H1 (cell line): Measurements from ENCODE around the gene LMNTD2. TPM values are rescaled to one million over a fixed set of nuclear protein-coding genes. Genes with fewer than 3 reads are reported as not detected.

Experiments used
- CTCF ChIA-PET: fragments of 300-600 bp; sonication (Branson Sonifier 250); formaldehyde crosslinking; loops from one replicate; lab custom pipeline; 2021; ENCODE audit not compliant: partially characterized antibody; lab: Charles Lee
- POLR2A ChIA-PET: fragments of 300-600 bp; sonication (Branson Sonifier 250); formaldehyde crosslinking; loops from one replicate; lab custom pipeline; 2021; ENCODE audit warnings: inconsistent platforms; ENCODE audit not compliant: partially characterized antibody; lab: Charles Lee
- DNase-seq, 2 experiments: peaks; one replicate each; pipeline versions ENCODE4 v3.0.0 to v3.0.0-alpha.2; 2010 to 2022; ENCODE audit warnings: low spot score in 2 of 2, low read depth in 1 of 2, mixed read lengths in 1 of 2
- FAIRE-seq: peaks from 2 replicates; lab custom pipeline; 2011; peaks lifted over from hg19 to GRCh38; lab: Jason Lieb, UNC
- H2AFZ ChIP-seq: 2 replicates; pipeline ENCODE4 v1.8.1; 2012; ENCODE audit warnings: low read length, inconsistent platforms
- H2AK5ac ChIP-seq: 2 replicates; pipeline ENCODE4 v1.6.1; 2013; ENCODE audit warnings: low read depth, low read length
- H2BK120ac ChIP-seq: replicated peaks from 2 replicates; pipeline ENCODE3; 2013; ENCODE audit warnings: low read depth, low read length, inconsistent platforms
- H2BK12ac ChIP-seq: 2 replicates; pipeline ENCODE4 v1.6.1; 2013; ENCODE audit warnings: low read depth, low read length
- H2BK15ac ChIP-seq: 2 replicates; pipeline ENCODE4 v1.6.1; 2013; ENCODE audit warnings: low read length
- H2BK20ac ChIP-seq: 2 replicates; pipeline ENCODE4 v1.6.1; 2013; ENCODE audit warnings: low read length
- H2BK5ac ChIP-seq: 2 replicates; pipeline ENCODE4 v1.6.1; 2013; ENCODE audit warnings: low read depth, low read length
- H3K14ac ChIP-seq: 2 replicates; pipeline ENCODE4 v1.6.1; 2013; ENCODE audit warnings: inconsistent platforms; ENCODE audit not compliant: insufficient read length
- H3K18ac ChIP-seq: 2 replicates; pipeline ENCODE4 v1.6.1; 2013; ENCODE audit warnings: low read length; ENCODE audit errors: extremely low read depth
- H3K23ac ChIP-seq: 2 replicates; pipeline ENCODE4 v1.6.1; 2013; ENCODE audit warnings: inconsistent platforms; ENCODE audit not compliant: insufficient read length
- H3K23me2 ChIP-seq: 2 replicates; pipeline ENCODE4 v1.6.1; 2013; ENCODE audit warnings: low read depth, low read length
- H3K27ac ChIP-seq: 2 replicates; pipeline ENCODE4 v1.6.1; 2011; ENCODE audit warnings: low read depth, low read length, inconsistent platforms
- H3K27me3 ChIP-seq, 4 experiments: replicated peaks in 1 of 4; 1 replicate in 1 of 4; 2 replicates in 3 of 4; pipeline versions ENCODE4 v1.6.1 to v1.8.1; 2011 to 2013; ENCODE audit warnings: low read length in 3 of 4, mild to moderate bottlenecking in 3 of 4, inconsistent platforms in 2 of 4, mixed read lengths in 2 of 4, moderate library complexity in 1 of 4; ENCODE audit not compliant: control insufficient read depth in 3 of 4, insufficient read depth in 3 of 4; ENCODE audit errors: extremely low read depth in 1 of 4
- H3K36me3 ChIP-seq, 4 experiments: 2 replicates each; pipeline versions ENCODE4 v1.6.1 to v1.8.1; 2011 to 2013; ENCODE audit warnings: mild to moderate bottlenecking in 4 of 4, low read length in 3 of 4, moderate library complexity in 2 of 4, control low read depth in 1 of 4, inconsistent platforms in 1 of 4; ENCODE audit not compliant: insufficient read depth in 4 of 4, control insufficient read depth in 2 of 4
- H3K4ac ChIP-seq: replicated peaks from 2 replicates; pipeline ENCODE3; 2013; ENCODE audit warnings: low read length, low read depth, mixed read lengths, inconsistent platforms; ENCODE audit not compliant: insufficient read length
- H3K4me1 ChIP-seq, 4 experiments: replicated peaks in 1 of 4; 1 replicate in 1 of 4; 2 replicates in 3 of 4; pipeline versions ENCODE4 v1.6.1 to v1.8.1; 2011 to 2013; ENCODE audit warnings: low read length in 3 of 4, inconsistent platforms in 2 of 4, mixed read lengths in 1 of 4; ENCODE audit not compliant: insufficient read depth in 4 of 4, control insufficient read depth in 3 of 4
- H3K4me2 ChIP-seq, 2 experiments: 2 replicates each; pipeline versions ENCODE4 v1.6.1 to v1.8.1; 2011 to 2013; ENCODE audit warnings: low read depth in 2 of 2, low read length in 2 of 2, control low read depth in 1 of 2, inconsistent platforms in 1 of 2, mild to moderate bottlenecking in 1 of 2; ENCODE audit not compliant: insufficient read depth in 1 of 2
- H3K4me3 ChIP-seq, 4 experiments: fragments of 200-600, 300-600 bp in 1 of 4; sonication (generic), shearing (Covaris generic), sonication (Bioruptor Twin) in 1 of 4; 2 replicates each; pipeline versions ENCODE4 v1.5.1 to v1.8.1; 2011 to 2016; ENCODE audit warnings: low read length in 4 of 4, low read depth in 3 of 4, control low read depth in 2 of 4, inconsistent platforms in 2 of 4, mild to moderate bottlenecking in 2 of 4, mixed read lengths in 1 of 4, moderate library complexity in 1 of 4; ENCODE audit not compliant: insufficient read depth in 2 of 4; ENCODE audit errors: extremely low read depth in 1 of 4
- H3K56ac ChIP-seq: replicated peaks from 2 replicates; pipeline ENCODE3; 2013; ENCODE audit warnings: low read depth, mild to moderate bottlenecking, mixed read lengths, low read length, inconsistent platforms; ENCODE audit not compliant: insufficient read length
- H3K79me1 ChIP-seq: 2 replicates; pipeline ENCODE4 v1.6.1; 2013; ENCODE audit warnings: low read depth, low read length, control low read depth
- H3K79me2 ChIP-seq, 2 experiments: 2 replicates each; pipeline versions ENCODE4 v1.6.1 to v1.8.1; 2012 to 2013; ENCODE audit warnings: low read length in 2 of 2, mild to moderate bottlenecking in 2 of 2, inconsistent platforms in 1 of 2; ENCODE audit not compliant: insufficient read depth in 2 of 2, control insufficient read depth in 1 of 2
- H3K9ac ChIP-seq, 4 experiments: replicated peaks in 1 of 4; 1 replicate in 1 of 4; 2 replicates in 3 of 4; pipeline versions ENCODE4 v1.6.1 to v1.8.1; 2011 to 2013; ENCODE audit warnings: low read depth in 3 of 4, low read length in 3 of 4, control low read depth in 2 of 4, mild to moderate bottlenecking in 2 of 4, moderate library complexity in 2 of 4, inconsistent platforms in 1 of 4; ENCODE audit errors: extremely low read depth in 1 of 4
- H3K9me3 ChIP-seq, 2 experiments: 2 replicates each; pipeline versions ENCODE4 v1.6.1 to v1.8.1; 2012 to 2013; ENCODE audit warnings: mild to moderate bottlenecking in 2 of 2, moderate library complexity in 2 of 2, control low read depth in 1 of 2, inconsistent platforms in 1 of 2, low read depth in 1 of 2, low read length in 1 of 2, mixed read lengths in 1 of 2; ENCODE audit not compliant: insufficient read depth in 2 of 2
- H4K20me1 ChIP-seq, 2 experiments: replicated peaks in 1 of 2; 2 replicates each; pipeline versions ENCODE3 to v1.8.1; 2011 to 2013; ENCODE audit warnings: inconsistent platforms in 2 of 2, low read length in 2 of 2, mild to moderate bottlenecking in 1 of 2; ENCODE audit not compliant: insufficient read depth in 2 of 2, control insufficient read depth in 1 of 2
- H4K5ac ChIP-seq: 2 replicates; pipeline ENCODE4 v1.6.1; 2013; ENCODE audit warnings: low read length, low read depth, mixed read lengths, inconsistent platforms; ENCODE audit not compliant: insufficient read length
- H4K8ac ChIP-seq: 2 replicates; pipeline ENCODE4 v1.8.0; 2013; ENCODE audit warnings: mild to moderate bottlenecking, moderate library complexity, low read length, inconsistent platforms; ENCODE audit not compliant: insufficient read depth; ENCODE audit errors: extremely low read depth
- H4K91ac ChIP-seq: replicated peaks from 2 replicates; pipeline ENCODE3; 2013; ENCODE audit warnings: low read length, mixed read lengths, inconsistent platforms; ENCODE audit not compliant: insufficient read length
- CTCF ChIP-seq, 3 experiments: IDR thresholded peaks; 1 replicate in 2 of 3; 2 replicates in 1 of 3; pipeline versions ENCODE4 v1.5.1 to v1.6.1; 2011; ENCODE audit warnings: low read length in 3 of 3, mild to moderate bottlenecking in 3 of 3, inconsistent platforms in 2 of 3, low read depth in 1 of 3, moderate library complexity in 1 of 3; ENCODE audit not compliant: insufficient read depth in 1 of 3; ENCODE audit errors: control extremely low read depth in 1 of 3
- TBP ChIP-seq: IDR thresholded peaks from 2 replicates; pipeline ENCODE4 v1.6.1; 2011; ENCODE audit warnings: low read depth, low read length, improper control_type of control experiment
- WGBS, 2 experiments: shearing (Covaris generic) in 1 of 2; methylation state at CpG; one replicate each; pipeline versions ENCODE4 v1.1.6 to v1.1.7; 2013 to 2015; ENCODE audit warnings: low lambda C conversion rate in 2 of 2, mixed read lengths in 2 of 2, inconsistent platforms in 1 of 2, low coverage in 1 of 2, missing lambda C conversion rate in 1 of 2; ENCODE audit not compliant: insufficient replicate concordance in 2 of 2, insufficient coverage in 1 of 2, insufficient read length in 1 of 2; ENCODE audit errors: extremely low coverage in 1 of 2, missing lambda C conversion rate in 1 of 2; 5-methylcytosine and 5-hydroxymethylcytosine counted together
- polyA plus RNA-seq, 7 experiments: library from polyadenylated mRNA; depleted of rRNA in 3 of 7; stranded (reverse) in 5 of 7; unstranded in 2 of 7; fragments of >200 nt in 5 of 7; fragments of 200-250 nt in 2 of 7; gene quantifications; 1 replicate in 5 of 7; 2 replicates in 1 of 7; 4 replicates in 1 of 7; pipeline versions ENCODE4 v1.2.1 to v1.2.3, GENCODE V29; 2011 to 2013; ENCODE audit warnings: missing spikeins in 2 of 7, mixed read lengths in 2 of 7
- total RNA-seq: library from RNA; stranded (reverse); fragmentation: NEBNext Ultra II Directional; extraction: Animal tissue kit (Norgen Biotek cat#: 25700); gene quantifications from 2 replicates; pipeline ENCODE4 v1.2.1, GENCODE V29; 2021

Gene LMNTD2
- total and polyA plus RNA-seq, 2 of the 8 experiments (the other 6 are each of a cell fraction or from before 2014, with no cell fraction given), result 1.6 to 3.1 TPM

GRCh38 chr11:562046-562645 is 1.6 kb upstream of the LMNTD2 start:
- Histone ChIP-seq H2BK15ac (no peak overlapping the region), H3K4me3 (peak overlapping the region in 3 of 4 experiments; percentile 63 to 95 (median 83); a peak in 5 of 8 replicates), H4K91ac (no peak overlapping the region), H2AFZ (no peak overlapping the region), H3K4me2 (peak overlapping the region; percentile 74 to 78; a peak in 3 of 4 replicates), H3K23me2 (peaks cover 11% of the 10 kb centered on the region; the same call in 1 of the 2 replicates), H3K79me2 (peaks cover 0 to 4% of the 10 kb centered on the region in 2 experiments; a peak in 1 of 4 replicates), H2AK5ac (no peak overlapping the region), H3K14ac (no peak overlapping the region), H3K9ac (no peak overlapping the region), H3K4ac (no peak overlapping the region), H3K23ac (no peak overlapping the region), H2BK12ac (0 out of 2 replicates have a peak overlapping the region, but pooled peaks have one; percentile 50), H3K4me1 (peaks cover 0 to 24% (median 14%) of the 10 kb centered on the region in 4 experiments; a peak in 6 of 7 replicates), H3K56ac (no peak overlapping the region), H4K5ac (no peak overlapping the region), H3K79me1 (peaks cover 10% of the 10 kb centered on the region), H3K27ac (no peak overlapping the region), H3K27me3 (peaks cover 0 to 12% (median 9%) of the 10 kb centered on the region in 4 experiments; a peak in 6 of 7 replicates), H3K36me3 (peaks cover 0 to 8% (median 4%) of the 10 kb centered on the region in 4 experiments; a peak in 5 of 8 replicates), H3K9me3 (no peaks in the 10 kb centered on the region), H4K20me1 (peaks cover 9 to 24% of the 10 kb centered on the region in 2 experiments), H2BK120ac (no peak overlapping the region), H2BK5ac (no peak overlapping the region), H3K18ac (no peak overlapping the region), H4K8ac (peak overlapping the region; percentile 77; the same call in 1 of the 2 replicates), H2BK20ac (no peak overlapping the region)
- POLR2A ChIA-PET, result interaction anchor here (0.6 to 1.4 kb wide), 6 partner anchors 12 to 204 kb away, joined by 3 to 4 read pairs (median 3); no protein-coding TSS in a partner anchor
- 93% methylated on average over 28 of the region's 29 CpGs; no CpG with 5 or more reads in 1 of the 2 experiments for WGBS, 2 experiments
- DNase-seq (no peak), FAIRE-seq (no peak)
- CTCF ChIA-PET, result interaction anchor here (0.7 to 1.4 kb wide), 2 partner anchors 11 kb away, joined by 3 to 4 read pairs; no protein-coding TSS in a partner anchor
- TF ChIP-seq CTCF (IDR thresholded peaks at IDR 0.05; ENCODE audit: control extremely low read depth in 1 of 3, insufficient read depth in 1 of 3, low read depth in 1 of 3, low read length in 3 of 3) (no peak), TBP (no peak)
